ENCODE data around the gene TP53.

The TP53 gene

DNA sequence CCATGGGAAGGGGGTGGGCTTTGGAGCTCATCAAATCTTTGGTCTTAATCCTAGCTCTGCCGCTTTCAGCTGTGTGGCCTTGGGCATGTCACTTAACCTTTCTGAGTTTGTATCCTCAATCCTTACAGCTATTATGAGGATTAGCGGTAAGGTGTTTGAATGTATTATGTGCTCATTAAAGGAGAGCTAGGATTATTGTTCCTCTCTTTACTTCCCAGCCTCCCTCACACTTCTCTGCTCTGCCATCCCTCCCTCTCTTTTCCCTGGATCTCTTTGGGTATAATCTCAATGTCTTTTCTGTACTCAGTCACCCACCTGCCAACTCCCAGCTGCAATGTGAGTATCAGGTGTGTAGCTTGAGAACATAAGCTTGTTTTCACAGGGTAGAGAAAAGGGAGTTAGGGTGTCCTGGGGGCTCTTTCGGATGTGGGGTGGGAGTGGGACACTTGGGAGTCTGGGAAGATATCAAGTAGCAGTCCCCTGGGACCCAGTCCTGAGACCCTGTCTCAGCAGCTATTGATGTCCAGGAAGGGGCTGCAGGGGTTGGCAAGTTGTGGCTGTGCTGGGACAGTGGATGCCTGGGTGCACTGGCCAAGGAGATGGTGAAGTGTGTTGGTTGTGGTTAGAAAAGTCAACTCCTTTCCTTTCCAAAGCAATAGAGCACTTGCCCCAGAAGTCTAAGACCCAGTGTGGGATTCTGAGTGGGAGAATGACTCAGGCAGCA, 19.5 kb upstream of the TP53 start:
- DNase-seq, result no peak

GRCh38 chr17:7705269-7706255, 18.3 kb upstream of the TP53 start:
- DNase-seq, result no peak

- DNase-seq, result no peak
These were observed 17.4 kb upstream of the TP53 start, which contains the start of gene EFNB3 for GRCh38 chr17:7704601-7705268. EFNB3 (plus strand) TSS chr17:7705202; CDS start chr17:7705599, 397 bp downstream.

DNA sequence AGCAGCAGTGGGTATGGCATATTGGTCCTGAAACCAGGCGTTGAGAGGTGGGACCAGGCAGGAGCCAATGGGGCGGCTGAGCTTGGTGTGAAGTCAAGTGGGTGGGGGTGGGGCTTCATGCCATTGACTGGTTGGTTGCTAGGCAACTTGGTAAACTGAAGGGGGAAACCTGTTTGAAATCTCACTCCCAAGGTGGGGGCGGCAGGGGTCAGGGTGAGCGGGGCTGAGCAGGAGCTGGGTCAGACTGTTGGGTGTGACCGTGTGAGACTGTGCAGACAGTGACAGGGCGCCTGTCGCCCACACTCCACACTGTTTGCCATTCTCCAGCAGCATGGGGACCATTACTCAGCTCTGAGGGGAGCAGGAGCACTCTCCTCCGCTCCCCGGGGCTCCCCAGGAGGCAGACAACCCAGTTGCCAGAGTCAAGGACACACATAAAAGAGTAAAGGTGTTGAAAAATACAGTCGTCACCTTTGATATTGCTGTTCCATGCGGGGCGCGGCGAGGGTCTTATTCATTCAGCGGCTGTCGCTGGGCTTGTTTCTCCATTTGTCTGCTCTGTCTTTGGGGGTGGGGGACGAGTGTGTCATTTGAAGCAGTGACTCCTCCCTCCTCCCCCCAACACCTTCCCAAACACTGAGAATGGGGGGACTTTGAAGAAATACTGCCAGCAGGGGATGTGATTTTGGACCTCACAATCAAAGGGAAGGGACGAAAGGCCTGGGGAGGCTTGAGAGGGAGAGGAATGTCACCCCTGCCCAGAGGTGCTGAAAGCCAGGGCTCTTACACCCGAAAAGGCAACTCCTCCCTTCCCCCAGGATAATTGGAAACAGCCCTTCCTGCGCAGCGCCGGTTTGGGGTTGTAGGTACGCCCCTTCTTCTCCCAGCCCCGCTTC, 16.5 kb upstream of the TP53 start:
- no peak for DNase-seq

- no peak for DNase-seq
These were observed 15.5 kb upstream of the TP53 start for GRCh38 chr17:7702776-7703175.

DNA sequence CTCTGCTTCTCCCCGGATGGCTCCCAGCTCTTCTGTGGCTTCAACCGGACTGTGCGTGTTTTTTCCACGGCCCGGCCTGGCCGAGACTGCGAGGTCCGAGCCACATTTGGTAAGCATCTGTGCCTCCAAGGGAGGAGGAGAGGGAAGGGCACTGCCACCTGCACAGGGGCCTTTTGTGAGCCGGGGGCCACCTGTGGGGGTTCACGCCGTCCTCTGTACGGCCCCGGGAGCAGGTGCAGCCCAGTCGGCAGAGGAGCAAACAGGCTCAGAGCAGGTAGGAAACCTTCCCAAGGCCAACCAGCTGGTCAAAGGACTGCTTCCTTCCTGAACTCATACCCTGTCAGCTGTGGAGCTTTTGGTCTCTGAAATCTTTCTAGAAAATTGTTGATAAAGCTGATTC, 14.4 kb upstream of the TP53 start:
- no peak for DNase-seq

- no peak for DNase-seq
These were observed 13.2 kb upstream of the TP53 start for GRCh38 chr17:7700510-7700909.

- DNase-seq, result no peak
These were observed 10.7 kb upstream of the TP53 start for GRCh38 chr17:7697828-7698588.

GRCh38 chr17:7695586-7695985, 8.3 kb upstream of the TP53 start:
- no peak for DNase-seq

GRCh38 chr17:7688808-7689316, 1.6 kb upstream of the TP53 start:
- DNase-seq, result no peak

DNA sequence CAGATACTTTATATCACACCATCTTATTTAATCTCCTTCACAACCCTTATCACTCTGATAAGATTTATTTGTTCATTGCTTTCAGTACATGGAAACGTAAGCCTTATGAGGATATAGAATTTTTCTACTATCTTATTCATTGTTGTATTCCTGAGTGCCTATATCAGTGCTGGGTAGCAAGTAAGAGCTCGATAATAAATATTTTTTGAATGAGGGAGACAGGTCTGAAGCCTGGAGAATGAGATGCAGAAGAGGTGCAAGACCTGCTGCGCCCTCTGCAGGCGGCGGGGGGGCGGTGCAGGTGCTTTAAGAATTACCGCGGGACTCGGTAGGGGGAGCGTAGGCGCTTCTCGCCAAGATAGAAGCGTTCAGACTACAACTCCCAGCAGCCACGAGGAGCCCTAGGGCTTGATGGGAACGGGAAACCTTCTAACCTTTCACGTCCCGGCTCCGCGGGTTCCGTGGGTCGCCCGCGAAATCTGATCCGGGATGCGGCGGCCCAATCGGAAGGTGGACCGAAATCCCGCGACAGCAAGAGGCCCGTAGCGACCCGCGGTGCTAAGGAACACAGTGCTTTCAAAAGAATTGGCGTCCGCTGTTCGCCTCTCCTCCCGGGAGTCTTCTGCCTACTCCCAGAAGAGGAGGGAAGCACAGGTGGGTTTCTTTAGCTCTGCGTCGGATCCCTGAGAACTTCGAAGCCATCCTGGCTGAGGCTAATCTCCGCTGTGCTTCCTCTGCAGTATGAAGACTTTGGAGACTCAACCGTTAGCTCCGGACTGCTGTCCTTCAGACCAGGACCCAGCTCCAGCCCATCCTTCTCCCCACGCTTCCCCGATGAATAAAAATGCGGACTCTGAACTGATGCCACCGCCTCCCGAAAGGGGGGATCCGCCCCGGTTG, 868 bp upstream of the TP53 start, which contains the start of gene WRAP53:
Gene WRAP53, plus strand, starts transcription at position 570 of the 900 bp plus-strand sequence. Its CDS starts 172 bp downstream, at position 742.
- DNase-seq, result peak; percentile 98

DNA sequence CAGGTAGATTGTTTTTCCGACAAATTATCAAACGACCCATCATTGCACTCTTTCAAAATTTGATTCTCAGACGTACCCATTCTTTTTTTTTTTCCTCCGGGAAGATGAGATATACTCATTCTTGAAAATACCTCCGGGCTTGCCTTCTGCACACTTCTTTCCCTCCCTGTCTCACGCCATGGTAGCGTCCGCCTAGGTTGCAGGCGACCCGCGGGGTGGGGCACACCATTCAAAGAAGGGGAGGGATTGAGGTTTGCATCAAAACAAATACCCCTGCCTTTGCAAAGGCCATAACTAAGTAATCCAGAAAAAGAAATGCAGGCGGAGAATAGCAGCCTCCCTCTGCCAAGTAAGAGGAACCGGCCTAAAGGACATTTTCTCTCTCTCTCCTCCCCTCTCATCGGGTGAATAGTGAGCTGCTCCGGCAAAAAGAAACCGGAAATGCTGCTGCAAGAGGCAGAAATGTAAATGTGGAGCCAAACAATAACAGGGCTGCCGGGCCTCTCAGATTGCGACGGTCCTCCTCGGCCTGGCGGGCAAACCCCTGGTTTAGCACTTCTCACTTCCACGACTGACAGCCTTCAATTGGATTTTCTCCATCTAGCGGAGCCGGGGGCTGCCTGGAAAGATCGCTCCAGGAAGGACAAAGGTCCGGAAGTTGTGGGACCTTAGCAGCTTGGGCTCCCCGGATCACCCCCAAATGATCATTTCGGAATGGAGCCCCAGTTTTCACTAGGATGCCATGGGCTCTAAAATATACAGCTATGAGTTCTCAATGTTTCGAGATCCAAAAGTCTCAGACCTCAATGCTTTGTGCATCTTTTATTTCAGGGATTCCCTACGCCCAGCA, 843 bp downstream of the TP53 start:
- DNase-seq, result peak; percentile 83

GRCh38 chr17:7685533-7686221, 1.6 kb downstream of the TP53 start:
- peak; percentile 93 for DNase-seq

- no peak for DNase-seq
These were observed 2.3 kb downstream of the TP53 start for GRCh38 chr17:7684851-7685532.

DNA sequence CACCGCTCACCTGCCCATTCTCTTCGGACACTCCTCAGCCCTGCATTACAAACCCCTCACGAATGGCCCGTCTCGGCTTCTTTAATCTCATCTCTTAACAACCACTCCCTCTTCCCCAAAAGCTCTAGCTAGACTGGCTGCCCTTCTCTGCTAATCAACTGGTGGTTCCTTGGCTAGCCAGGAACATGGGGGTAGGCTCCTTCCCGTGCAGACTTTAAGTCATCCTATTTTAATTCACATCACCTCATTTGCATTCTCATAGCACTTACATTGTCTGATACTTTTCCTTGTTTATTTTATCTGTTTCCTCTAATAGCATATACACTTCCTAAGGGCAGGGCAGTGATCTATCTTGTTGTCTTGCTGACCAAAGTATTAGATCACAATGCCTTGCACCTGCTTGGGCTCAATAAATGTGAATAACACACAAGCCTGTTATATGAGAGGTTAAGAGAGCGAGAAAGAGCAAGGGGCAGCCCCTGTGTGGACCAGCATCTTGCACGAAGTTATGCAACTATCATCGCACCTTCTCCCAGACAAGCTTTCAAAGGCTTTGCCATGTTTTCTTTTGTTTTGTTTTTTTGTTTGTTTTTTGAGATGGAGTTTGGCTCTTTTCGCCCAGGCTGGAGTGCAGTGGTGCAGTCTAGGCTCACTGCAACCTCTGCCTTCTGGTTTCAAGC, 9.8 kb downstream of the TP53 start:
- DNase-seq, result no peak

- no peak for DNase-seq
These were observed 10.8 kb downstream of the TP53 start for GRCh38 chr17:7676533-7676932.

GRCh38 chr17:7674934-7675333, 12.4 kb downstream of the TP53 start:
- DNase-seq, result no peak
